GM18526 (cell line): ENCODE data around the gene SLC25A26.

Experiments used
- POLR2A ChIP-seq: IDR thresholded peaks from 3 replicates; pipeline ENCODE4 v1.6.1; 2011; ENCODE audit not compliant: insufficient read length; ENCODE audit errors: extremely low read depth

SLC25A26 gene

GRCh38 chr3:66220602-66221377, at the start of gene SLC25A26:
TSS of gene SLC25A26 (plus strand) at chr3:66221001. CDS start at chr3:66221095, 94 bp downstream.
- TF ChIP-seq POLR2A: peak; percentile 68

GRCh38 chr3:66172394-66172793, 48.4 kb upstream of the SLC25A26 start:
- no peak for TF ChIP-seq POLR2A

- no peak for TF ChIP-seq POLR2A
These were observed 43.8 kb upstream of the SLC25A26 start for GRCh38 chr3:66177026-66177425.

- no peak for TF ChIP-seq POLR2A
These were observed 42.6 kb upstream of the SLC25A26 start for GRCh38 chr3:66178206-66178605.

GRCh38 chr3:66179793-66180192, 41.0 kb upstream of the SLC25A26 start:
- TF ChIP-seq POLR2A: no peak

- TF ChIP-seq POLR2A: no peak
These were observed 39.0 kb upstream of the SLC25A26 start for GRCh38 chr3:66181764-66182163.

- TF ChIP-seq POLR2A: no peak
These were observed 38.6 kb upstream of the SLC25A26 start for GRCh38 chr3:66182246-66182645.

GRCh38 chr3:66186545-66186944, 34.3 kb upstream of the SLC25A26 start:
- no peak for TF ChIP-seq POLR2A

GRCh38 chr3:66195347-66195783, 25.4 kb upstream of the SLC25A26 start:
- no peak for TF ChIP-seq POLR2A

GRCh38 chr3:66196633-66197032, 24.2 kb upstream of the SLC25A26 start:
- no peak for TF ChIP-seq POLR2A

- no peak for TF ChIP-seq POLR2A
These were observed 22.2 kb upstream of the SLC25A26 start for GRCh38 chr3:66198437-66199088.

GRCh38 chr3:66199089-66199473, 21.7 kb upstream of the SLC25A26 start:
- TF ChIP-seq POLR2A: no peak

GRCh38 chr3:66200147-66200546, 20.7 kb upstream of the SLC25A26 start:
- no peak for TF ChIP-seq POLR2A

GRCh38 chr3:66200786-66201185, 20.0 kb upstream of the SLC25A26 start:
- no peak for TF ChIP-seq POLR2A

GRCh38 chr3:66203275-66203674, 17.5 kb upstream of the SLC25A26 start:
- TF ChIP-seq POLR2A: no peak

- TF ChIP-seq POLR2A: no peak
These were observed 14.0 kb upstream of the SLC25A26 start for GRCh38 chr3:66206806-66207205.
